CD4-positive, alpha-beta T cell (primary cell): Measurements from ENCODE around the gene SHOC2. TPM values are rescaled to one million over a fixed set of nuclear protein-coding genes. Genes with fewer than 3 reads are reported as not detected.
"Not testable (repeated sequence)": the region's sequence is repeated elsewhere in the genome, so short reads cannot be mapped to it uniquely, and the experiment has no call there.

Experiments
- ATAC-seq: fragments of 200-7000 bp; cut with Tn5 transposase; one replicate; pipeline ENCODE4 v1.10.0; 2022; ENCODE audit warnings: mild to moderate bottlenecking; ENCODE audit not compliant: poor library complexity
- CTCF ChIA-PET: fragments of 350-600 bp; sonication (Branson Sonifier 250); formaldehyde crosslinking; loops from one replicate; lab custom pipeline; 2021; ENCODE audit warnings: antibody characterized with exemption, inconsistent platforms; lab: Charles Lee
- POLR2A ChIA-PET: fragments of 350-600 bp; sonication (Branson Sonifier 250); formaldehyde crosslinking; loops from one replicate; lab custom pipeline; 2021; ENCODE audit warnings: antibody characterized with exemption, inconsistent platforms; lab: Charles Lee
- DNase-seq, 14 experiments: peaks; one replicate each; pipeline ENCODE4 v3.0.0-alpha.2; 2013 to 2020; ENCODE audit warnings: mixed read lengths in 2 of 14
- H3K27ac ChIP-seq, 2 donors: one replicate each; pipeline versions ENCODE4 v1.5.1 to v1.7.0; 2013; ENCODE audit warnings: low read length in 2 of 2, low read depth in 1 of 2, mild to moderate bottlenecking in 1 of 2
- H3K27me3 ChIP-seq, 2 experiments: 1 replicate in 1 of 2; 2 replicates in 1 of 2; pipeline versions ENCODE4 v1.6.1 to v1.7.0; 2013; ENCODE audit warnings: low read length in 2 of 2, control low read depth in 1 of 2, mild to moderate bottlenecking in 1 of 2, moderate library complexity in 1 of 2; ENCODE audit not compliant: insufficient read depth in 2 of 2, control insufficient read depth in 1 of 2
- H3K36me3 ChIP-seq: one replicate; pipeline ENCODE4 v1.6.1; 2013; ENCODE audit warnings: low read length, control low read depth; ENCODE audit not compliant: insufficient read depth
- H3K4me1 ChIP-seq: one replicate; pipeline ENCODE4 v1.6.1; 2013; ENCODE audit warnings: low read length, control low read depth; ENCODE audit not compliant: insufficient read depth
- H3K4me3 ChIP-seq: one replicate; pipeline ENCODE4 v1.5.1; 2013; ENCODE audit warnings: mild to moderate bottlenecking, low read length, moderate library complexity
- H3K9me3 ChIP-seq, 2 experiments: 1 replicate in 1 of 2; 2 replicates in 1 of 2; pipeline versions ENCODE4 v1.6.1 to v1.7.0; 2013; ENCODE audit warnings: low read length in 2 of 2, mild to moderate bottlenecking in 2 of 2, control low read depth in 1 of 2, moderate library complexity in 1 of 2; ENCODE audit not compliant: control insufficient read depth in 1 of 2, insufficient read depth in 1 of 2
- H3K27ac Mint-ChIP-seq: one replicate; pipeline ENCODE4 v1.8.0; 2020; ENCODE audit warnings: mixed read lengths
- H3K27me3 Mint-ChIP-seq: one replicate; pipeline ENCODE4 v1.8.0; 2021; ENCODE audit warnings: mixed read lengths
- H3K36me3 Mint-ChIP-seq: one replicate; pipeline ENCODE4 v1.8.0; 2021; ENCODE audit warnings: low read depth, mixed read lengths
- H3K4me1 Mint-ChIP-seq: one replicate; pipeline ENCODE4 v1.8.0; 2021; ENCODE audit warnings: low read depth, mixed read lengths
- H3K4me3 Mint-ChIP-seq: one replicate; pipeline ENCODE4 v1.8.0; 2020; ENCODE audit warnings: mild to moderate bottlenecking, mixed read lengths
- H3K9me3 Mint-ChIP-seq: one replicate; pipeline ENCODE4 v1.8.0; 2020; ENCODE audit warnings: mixed read lengths
- intact Hi-C, 2 experiments: fragments of 100-400 bp; cut with DNase I in 1 of 2; cut with micrococcal nuclease in 1 of 2; formaldehyde crosslinking; loops; one replicate each; pipeline versions ENCODE4 v1.15.1 to v1.9.0; 2023 to 2025; cut with DNase I, micrococcal nuclease
- total RNA-seq, 174 experiments: library from RNA in 2 of 174; stranded (reverse) in 2 of 174; gene quantifications; one replicate each; pipeline ENCODE4 v1.2.3 and lab custom pipeline; 2021 to 2026
- TF ChIP-seq, protein P1 (sequence below): fragments of 200-600 bp; IDR thresholded peaks from one replicate; pipeline ENCODE4 v1.8.0; 2022; ENCODE audit warnings: antibody characterized with exemption, mild to moderate bottlenecking

SHOC2 gene
- total RNA-seq, 2 experiments from 2014 or later, result 65.9 to 66.9 TPM

DNA sequence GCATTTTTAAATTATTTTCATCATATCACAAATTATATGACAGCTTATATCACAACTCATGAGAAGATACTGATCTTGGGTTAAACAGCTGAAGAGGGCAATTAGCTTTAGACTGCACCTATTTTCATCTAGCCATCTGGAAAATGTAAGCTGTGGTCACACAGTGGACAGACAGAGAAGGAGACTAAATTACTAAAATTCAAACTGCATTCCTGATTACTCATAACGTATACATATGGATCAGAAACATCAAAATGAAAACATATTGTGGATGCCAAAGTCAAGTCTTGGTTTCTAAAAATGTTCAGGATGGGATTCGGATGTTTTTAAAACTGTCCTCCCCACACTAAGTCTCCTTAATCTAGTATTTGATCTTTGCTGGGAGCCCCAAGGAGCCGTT, 7.0 kb upstream of the SHOC2 start:
- Mint-ChIP-seq H3K36me3 (peaks cover 46% of the 10 kb centered on the region), H3K4me1 (peaks cover 32% of the 10 kb centered on the region), H3K4me3 (no peak overlapping the region), H3K27ac (no peak overlapping the region), H3K27me3 (no peaks in the 10 kb centered on the region), H3K9me3 (no peaks in the 10 kb centered on the region)
- no peak overlapping the region for H3K27ac ChIP-seq
- ATAC-seq (no peak), DNase-seq (no peak)
- no peak overlapping the region for H3K4me3 ChIP-seq
- H3K4me1 ChIP-seq, result no peaks in the 10 kb centered on the region
- peaks cover 13% of the 10 kb centered on the region for H3K36me3 ChIP-seq
- H3K9me3 ChIP-seq, result no peaks in the 10 kb centered on the region
- CTCF ChIA-PET, result interaction anchor here (0.7 kb wide), 2 partner anchors 24 to 25 kb away, joined by 3 read pairs; no protein-coding TSS in a partner anchor
- TF ChIP-seq, protein P1, sequence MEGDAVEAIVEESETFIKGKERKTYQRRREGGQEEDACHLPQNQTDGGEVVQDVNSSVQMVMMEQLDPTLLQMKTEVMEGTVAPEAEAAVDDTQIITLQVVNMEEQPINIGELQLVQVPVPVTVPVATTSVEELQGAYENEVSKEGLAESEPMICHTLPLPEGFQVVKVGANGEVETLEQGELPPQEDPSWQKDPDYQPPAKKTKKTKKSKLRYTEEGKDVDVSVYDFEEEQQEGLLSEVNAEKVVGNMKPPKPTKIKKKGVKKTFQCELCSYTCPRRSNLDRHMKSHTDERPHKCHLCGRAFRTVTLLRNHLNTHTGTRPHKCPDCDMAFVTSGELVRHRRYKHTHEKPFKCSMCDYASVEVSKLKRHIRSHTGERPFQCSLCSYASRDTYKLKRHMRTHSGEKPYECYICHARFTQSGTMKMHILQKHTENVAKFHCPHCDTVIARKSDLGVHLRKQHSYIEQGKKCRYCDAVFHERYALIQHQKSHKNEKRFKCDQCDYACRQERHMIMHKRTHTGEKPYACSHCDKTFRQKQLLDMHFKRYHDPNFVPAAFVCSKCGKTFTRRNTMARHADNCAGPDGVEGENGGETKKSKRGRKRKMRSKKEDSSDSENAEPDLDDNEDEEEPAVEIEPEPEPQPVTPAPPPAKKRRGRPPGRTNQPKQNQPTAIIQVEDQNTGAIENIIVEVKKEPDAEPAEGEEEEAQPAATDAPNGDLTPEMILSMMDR, result no peak
- POLR2A ChIA-PET, result interaction anchor here (0.7 kb wide), 1 partner anchor 1160 kb away, joined by 4 read pairs; no protein-coding TSS in a partner anchor
- H3K27me3 ChIP-seq, result no peaks in the 10 kb centered on the region
- intact Hi-C loops, result loop anchor here in 1 of 2 experiments (10.0 kb wide), 3 partner anchors 608 to 1532 kb away; partner anchors contain the start of genes SMNDC1, VTI1A and ZDHHC6

DNA sequence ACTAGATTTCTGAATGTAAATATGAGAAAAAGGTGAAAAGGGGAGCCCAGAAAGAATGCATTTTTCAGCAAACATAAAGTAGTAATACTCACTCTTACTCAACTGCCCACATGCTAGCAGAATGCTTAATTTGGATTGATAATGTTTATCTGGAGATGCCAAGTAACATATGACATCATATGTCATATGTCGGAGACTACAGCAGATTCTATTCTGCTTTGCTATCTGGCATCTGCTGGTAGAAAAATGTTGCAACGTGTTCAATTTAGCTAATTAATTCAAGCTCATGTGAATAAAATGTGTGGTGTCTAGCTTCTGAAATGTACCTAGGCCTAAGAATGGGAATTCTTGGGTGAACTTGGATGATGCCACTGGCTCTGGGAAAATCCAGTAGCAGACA, 5.0 kb upstream of the SHOC2 start:
- Histone ChIP-seq H3K9me3 (no peaks in the 10 kb centered on the region), H3K27ac (no peak overlapping the region), H3K4me3 (no peak overlapping the region), H3K36me3 (peaks cover 16% of the 10 kb centered on the region), H3K27me3 (no peaks in the 10 kb centered on the region), H3K4me1 (peaks cover 4% of the 10 kb centered on the region)
- H3K27me3 Mint-ChIP-seq, result no peaks in the 10 kb centered on the region
- ChIA-PET POLR2A (interaction anchor here (1.0 to 1.7 kb wide), 3 partner anchors 9 to 12 kb away, joined by 3 to 4 read pairs (median 3); no protein-coding TSS in a partner anchor), CTCF (no interaction called here)
- no peaks in the 10 kb centered on the region for H3K9me3 Mint-ChIP-seq
- no peak overlapping the region for H3K4me3 Mint-ChIP-seq
- intact Hi-C loops, result loop anchor here in 1 of 2 experiments (10.0 kb wide), 3 partner anchors 610 to 1530 kb away; partner anchors contain the start of genes SMNDC1, VTI1A and ZDHHC6
- no peak overlapping the region for H3K27ac Mint-ChIP-seq
- H3K4me1 Mint-ChIP-seq, result peaks cover 40% of the 10 kb centered on the region
- H3K36me3 Mint-ChIP-seq, result peaks cover 55% of the 10 kb centered on the region
- TF ChIP-seq, protein P1, result no peak
- DNase-seq (no peak), ATAC-seq (no peak)

DNA sequence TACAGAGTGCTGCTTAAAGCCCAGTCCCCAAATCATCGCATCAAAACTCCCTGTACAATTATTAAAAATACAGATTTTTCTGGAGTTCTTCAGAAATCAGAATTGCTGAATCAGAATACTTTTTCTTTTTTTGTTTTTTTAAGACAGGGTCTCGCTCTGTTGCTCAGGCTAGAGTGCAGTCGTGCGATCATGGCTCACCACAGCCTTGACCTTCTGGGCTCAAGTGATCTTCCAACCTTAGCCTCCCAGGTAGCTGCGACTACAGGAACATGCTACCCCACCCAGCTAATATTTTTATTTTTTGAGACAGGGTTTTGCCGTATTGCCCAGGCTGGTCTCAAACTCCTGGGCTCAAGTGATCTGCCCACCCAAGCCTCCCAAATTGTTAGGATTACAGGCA, 4.4 kb upstream of the SHOC2 start:
- DNase-seq, result no peak
- Mint-ChIP-seq H3K4me1 (peaks cover 39% of the 10 kb centered on the region), H3K4me3 (no peak overlapping the region), H3K36me3 (peaks cover 53% of the 10 kb centered on the region), H3K27me3 (no peaks in the 10 kb centered on the region), H3K27ac (no peak overlapping the region), H3K9me3 (no peaks in the 10 kb centered on the region)
- Histone ChIP-seq H3K36me3 (peaks cover 16% of the 10 kb centered on the region), H3K27ac (no peak overlapping the region), H3K4me1 (peaks cover 5% of the 10 kb centered on the region), H3K9me3 (no peaks in the 10 kb centered on the region), H3K4me3 (no peak overlapping the region), H3K27me3 (no peaks in the 10 kb centered on the region)
- intact Hi-C loops, result loop anchor here in 1 of 2 experiments (5.0 to 10.0 kb wide), 5 partner anchors 43 to 1530 kb away; partner anchors contain the start of genes DUSP5, PDCD4, SMNDC1 and VTI1A
- TF ChIP-seq, protein P1, result no peak
- CTCF ChIA-PET, result no interaction called here
- POLR2A ChIA-PET, result interaction anchor here (1.2 to 1.7 kb wide), 2 partner anchors 10 to 12 kb away, joined by 3 to 4 read pairs; no protein-coding TSS in a partner anchor
- ATAC-seq, result no peak

DNA sequence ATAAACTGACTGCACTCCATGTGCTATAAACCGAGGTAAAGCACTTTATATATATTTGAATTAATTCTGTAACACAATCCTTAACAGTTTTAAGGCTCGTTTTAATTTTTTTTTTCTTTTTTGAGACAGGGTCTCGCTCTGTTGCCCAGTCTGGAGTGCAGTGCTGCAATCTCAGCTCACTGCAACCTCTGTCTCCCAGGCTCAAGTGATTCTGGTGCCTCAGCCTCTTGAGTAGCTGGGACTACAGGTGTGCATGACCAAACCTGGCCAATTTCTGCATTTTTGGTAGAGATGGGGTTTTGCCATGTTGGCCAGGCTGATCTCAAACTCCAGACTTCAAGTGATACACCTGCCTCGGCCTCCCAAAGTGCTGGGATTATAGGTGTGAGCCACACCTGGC, 3.8 kb upstream of the SHOC2 start:
- H3K27me3 Mint-ChIP-seq, H3K9me3 ChIP-seq, H3K27me3 ChIP-seq, H3K27ac Mint-ChIP-seq, H3K27ac ChIP-seq, H3K9me3 Mint-ChIP-seq, H3K4me3 ChIP-seq, H3K4me3 Mint-ChIP-seq, DNase-seq, ATAC-seq, H3K4me1 ChIP-seq, CTCF ChIA-PET: not testable (repeated sequence)
- H3K36me3 ChIP-seq, result peaks cover 16% of the 10 kb centered on the region
- POLR2A ChIA-PET, result interaction anchor here (1.2 kb wide), 1 partner anchor 13 kb away, joined by 4 read pairs; no protein-coding TSS in a partner anchor
- H3K4me1 Mint-ChIP-seq, result peaks cover 38% of the 10 kb centered on the region
- intact Hi-C loops, result loop anchor here in 1 of 2 experiments (5.0 to 10.0 kb wide), 5 partner anchors 43 to 1529 kb away; partner anchors contain the start of genes DUSP5, PDCD4, SMNDC1 and VTI1A
- peaks cover 53% of the 10 kb centered on the region for H3K36me3 Mint-ChIP-seq
